ENCODE measurements around the gene REXO4.

The REXO4 gene

DNA sequence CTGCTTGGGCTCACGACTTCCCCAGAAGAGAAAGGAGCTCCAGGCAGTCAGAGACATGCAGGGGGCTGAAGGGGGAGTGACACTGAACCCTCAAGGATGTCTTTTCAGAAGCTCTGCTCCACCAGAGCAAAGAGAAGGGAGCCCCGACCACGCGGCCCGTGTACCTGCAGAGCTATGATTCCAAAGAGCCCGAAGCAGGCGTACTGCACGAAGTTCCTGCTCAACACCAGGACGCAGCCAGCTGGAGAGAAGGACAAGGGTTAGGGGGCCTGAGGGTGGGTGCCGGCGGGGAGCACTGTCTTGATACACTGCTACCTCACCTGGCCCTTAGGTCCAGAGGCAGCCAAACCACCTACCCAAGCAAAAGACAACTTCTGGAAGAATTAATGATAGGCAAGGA, 51.4 kb downstream of the REXO4 start:
- Histone ChIP-seq H3K27ac (no peak overlapping the region), H3K36me3 (peaks cover 99% of the 10 kb centered on the region), H3K4me3 (no peak overlapping the region), H3K27me3 (no peaks in the 10 kb centered on the region), H3K4me2 (no peak overlapping the region), H3K4me1 (peaks cover 46% of the 10 kb centered on the region), H3K9me3 (no peaks in the 10 kb centered on the region), H3K9ac (no peak overlapping the region), H4K20me1 (peaks cover 99% of the 10 kb centered on the region)
- TF ChIP-seq Cebpa-rat (IDR thresholded peaks at IDR 0.05): no peak

DNA sequence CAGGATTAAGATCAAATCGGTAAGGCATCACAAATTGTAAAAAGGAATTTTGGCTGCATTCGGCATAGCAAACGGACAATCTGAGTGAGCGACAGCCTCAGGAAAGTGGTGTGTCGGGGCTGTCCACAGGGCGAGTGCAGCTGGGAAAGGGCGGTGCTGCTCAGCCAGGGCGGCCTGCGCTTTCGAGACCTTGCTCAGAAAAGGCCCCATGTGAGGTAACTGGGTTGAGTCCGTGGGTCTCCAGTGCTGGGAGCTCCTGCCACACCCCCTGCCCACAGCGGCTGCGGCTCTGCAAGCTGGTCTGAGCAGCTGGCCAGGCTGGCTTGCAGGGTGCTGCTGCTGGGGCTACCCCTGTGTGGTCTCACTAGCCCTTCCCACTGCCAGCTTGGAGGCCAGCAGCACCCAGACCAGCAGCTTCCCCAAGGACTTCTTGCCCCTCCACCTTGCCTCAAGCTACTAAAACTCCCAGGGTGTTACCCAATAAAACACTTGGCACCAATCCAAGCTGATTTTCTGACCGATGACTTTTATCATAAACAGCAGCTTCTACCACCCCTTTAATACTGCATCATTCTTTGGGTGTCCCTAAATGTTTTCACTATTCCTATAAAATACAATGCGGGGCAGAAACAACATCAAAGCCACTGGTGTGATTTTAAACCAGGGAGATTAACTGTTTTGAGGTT, 55.3 kb downstream of the REXO4 start:
- no peak for TF ChIP-seq Cebpa-rat (IDR thresholded peaks at IDR 0.05)
- H3K27ac ChIP-seq: no peak overlapping the region

DNA sequence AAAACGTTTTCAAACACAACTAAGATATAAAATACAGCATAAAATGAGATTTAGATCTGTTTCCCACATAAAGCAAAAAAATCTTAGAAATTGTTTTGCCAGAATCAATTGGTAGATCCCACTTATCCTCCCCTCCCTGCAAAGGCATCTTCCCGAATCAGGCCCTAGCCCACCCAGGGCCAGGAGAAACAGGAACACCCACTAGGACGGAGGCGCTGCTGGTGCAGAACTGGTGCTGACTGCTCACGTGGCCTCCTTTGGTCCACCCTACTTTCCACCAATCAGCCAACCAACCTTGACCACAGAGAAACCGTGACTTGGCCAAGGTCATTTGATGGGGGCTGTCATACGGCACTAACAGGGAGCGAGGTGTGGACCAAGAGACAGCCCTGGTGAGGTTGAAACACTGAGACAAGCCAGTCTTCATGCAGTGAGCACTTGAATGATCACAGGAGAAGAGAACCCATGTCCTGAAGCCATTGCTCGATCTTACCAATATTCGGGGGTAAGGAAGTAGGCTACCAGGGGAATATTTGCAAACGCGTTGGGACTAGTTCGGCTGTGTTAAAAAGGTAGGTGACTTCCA, 56.2 kb downstream of the REXO4 start:
- Histone ChIP-seq H3K9ac (0 out of 2 replicates have a peak overlapping the region, but pooled peaks have one; percentile 26), H3K27ac (no peak overlapping the region), H3K36me3 (peaks cover 90% of the 10 kb centered on the region), H3K27me3 (no peaks in the 10 kb centered on the region), H3K9me3 (no peaks in the 10 kb centered on the region), H3K4me3 (no peak overlapping the region), H3K4me1 (peaks cover 64% of the 10 kb centered on the region), H3K4me2 (peak overlapping the region; percentile 43; the same call in 1 of the 2 replicates), H4K20me1 (peaks cover 97% of the 10 kb centered on the region)
- TF ChIP-seq Cebpa-rat (IDR thresholded peaks at IDR 0.05): no peak

More for the DNA sequence above, 55.3 kb downstream of the REXO4 start:
- Histone ChIP-seq H4K20me1 (peaks cover 98% of the 10 kb centered on the region), H3K9ac (no peak overlapping the region), H3K4me3 (no peak overlapping the region), H3K4me1 (peaks cover 56% of the 10 kb centered on the region), H3K9me3 (no peaks in the 10 kb centered on the region), H3K36me3 (peaks cover 98% of the 10 kb centered on the region), H3K27me3 (no peaks in the 10 kb centered on the region), H3K4me2 (no peak overlapping the region)

DNA sequence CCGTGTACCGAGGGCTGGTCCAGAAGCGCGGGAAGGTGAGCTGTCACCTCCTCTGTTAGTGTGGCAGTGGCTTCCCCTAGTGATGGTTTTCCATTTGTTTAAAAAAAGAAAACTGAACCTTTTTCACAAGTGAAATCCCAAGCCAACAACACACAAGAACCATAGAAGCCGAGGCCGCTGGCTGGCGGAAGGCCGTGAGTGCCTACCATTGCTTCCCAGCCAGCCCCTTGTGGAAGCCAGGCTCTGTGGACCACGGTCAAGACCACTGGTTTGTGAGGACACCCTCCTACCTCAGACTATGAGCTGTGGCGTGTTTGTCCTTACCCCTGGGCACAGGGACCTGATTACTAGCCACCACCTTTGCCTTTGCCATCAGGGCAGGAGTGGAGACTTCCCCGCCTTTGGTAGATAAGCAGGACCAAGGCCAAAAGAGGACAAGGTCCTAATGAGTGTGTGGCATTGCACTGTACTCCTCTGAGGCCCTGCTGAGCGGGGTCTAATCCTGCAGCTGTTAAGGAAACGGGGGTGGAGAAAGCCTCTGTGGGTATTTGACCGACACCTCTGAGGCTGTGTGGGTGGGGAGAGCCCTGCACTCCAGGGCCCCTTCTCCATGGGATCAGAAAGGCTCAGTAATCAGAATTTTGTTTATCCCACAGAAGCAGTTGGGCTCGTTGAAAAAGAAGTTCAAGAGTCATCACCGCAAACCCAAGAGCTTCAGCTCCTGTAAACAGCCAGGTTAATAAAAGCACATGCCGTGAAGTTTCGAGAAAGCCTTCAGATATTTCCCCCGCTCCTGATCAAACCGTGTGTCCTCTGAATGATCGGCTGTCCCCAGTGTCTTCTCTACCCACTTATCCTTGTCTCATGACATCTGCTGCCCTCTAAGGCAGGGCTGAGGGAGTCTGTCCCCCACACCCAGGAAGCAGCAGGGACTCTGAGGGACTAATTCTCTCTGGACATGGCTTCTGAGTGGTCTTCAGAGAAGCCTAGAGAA, 57.1 kb downstream of the REXO4 start:
- H4K20me1 ChIP-seq: peaks cover 92% of the 10 kb centered on the region
- peak overlapping the region; percentile 26 for H3K9ac ChIP-seq
- no peaks in the 10 kb centered on the region for H3K27me3 ChIP-seq
- H3K27ac ChIP-seq: peak overlapping the region; percentile 33
- peak overlapping the region; percentile 43 for H3K4me2 ChIP-seq
- peaks cover 81% of the 10 kb centered on the region for H3K36me3 ChIP-seq
- peaks cover 65% of the 10 kb centered on the region for H3K4me1 ChIP-seq
- no peak overlapping the region for H3K4me3 ChIP-seq
- TF ChIP-seq Cebpa-rat (IDR thresholded peaks at IDR 0.05): no peak
- no peaks in the 10 kb centered on the region for H3K9me3 ChIP-seq

DNA sequence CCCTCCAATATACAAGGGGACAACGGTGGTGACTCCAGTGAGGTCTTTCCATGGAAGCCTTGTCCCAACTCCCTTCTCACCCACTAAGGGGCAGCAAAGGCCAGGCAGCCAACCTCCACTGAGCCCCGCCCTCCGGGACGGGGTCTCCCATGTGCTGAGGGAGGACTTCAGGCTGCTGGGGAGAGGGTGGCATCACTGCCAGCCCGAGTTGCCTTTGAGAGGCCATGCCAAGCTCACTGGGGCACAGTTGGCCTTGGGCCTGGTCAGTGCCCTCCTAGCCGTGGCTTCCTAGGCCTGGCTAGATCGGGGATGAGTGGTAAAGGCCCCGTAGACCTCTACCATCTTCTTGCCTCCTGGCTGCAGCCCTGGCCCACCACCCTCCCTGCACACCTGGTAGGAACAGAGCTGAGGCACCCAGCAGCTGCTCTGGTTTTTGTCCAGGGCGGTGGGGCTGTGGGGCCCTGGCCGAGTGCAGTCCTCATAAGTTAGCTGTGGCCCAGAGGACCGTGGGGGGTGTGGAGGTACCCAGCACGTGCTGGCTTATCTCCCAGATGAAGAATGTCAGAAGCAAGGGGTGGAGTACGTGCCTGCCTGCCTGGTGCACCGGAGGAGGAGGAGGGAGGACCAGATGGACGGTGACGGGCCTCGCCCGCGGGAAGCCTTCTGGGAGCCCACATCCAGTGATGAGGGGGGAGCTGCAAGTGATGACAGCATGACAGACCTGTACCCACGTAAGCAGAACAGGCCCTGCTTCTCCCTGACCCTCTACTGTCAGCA, 58.2 kb downstream of the REXO4 start:
- Histone ChIP-seq H3K9ac (peak overlapping the region; percentile 24; the same call in 1 of the 2 replicates), H3K4me2 (peak overlapping the region; percentile 43), H3K9me3 (no peaks in the 10 kb centered on the region), H3K36me3 (peaks cover 70% of the 10 kb centered on the region), H3K27me3 (no peaks in the 10 kb centered on the region), H3K4me1 (peaks cover 70% of the 10 kb centered on the region), H3K4me3 (no peak overlapping the region), H3K27ac (peak overlapping the region; percentile 33; the same call in 1 of the 2 replicates), H4K20me1 (peaks cover 92% of the 10 kb centered on the region)
- TF ChIP-seq Cebpa-rat (IDR thresholded peaks at IDR 0.05): no peak

DNA sequence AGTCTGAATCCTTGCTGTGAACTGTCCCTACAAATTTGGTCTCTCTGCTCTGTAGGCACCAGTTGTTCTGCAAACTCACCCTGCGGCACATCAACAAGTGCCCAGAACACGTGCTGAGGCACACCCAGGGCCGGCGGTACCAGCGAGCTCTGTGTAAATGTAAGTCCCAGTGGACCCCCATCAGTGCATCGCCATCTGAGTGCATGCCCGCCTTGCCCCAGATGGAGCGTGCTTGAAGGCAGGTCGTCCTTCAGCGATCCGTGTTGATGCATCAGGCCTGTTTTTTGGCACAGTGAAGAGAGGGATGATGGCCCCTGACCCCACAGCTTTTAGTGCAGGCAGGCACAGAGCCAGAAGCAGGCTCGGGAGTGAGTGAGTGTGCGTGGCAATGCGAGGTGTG, 60.2 kb downstream of the REXO4 start:
- Histone ChIP-seq H3K9ac (peak overlapping the region; percentile 97), H3K4me2 (peak overlapping the region; percentile 100), H3K36me3 (peaks cover 63% of the 10 kb centered on the region), H3K27me3 (no peaks in the 10 kb centered on the region), H3K4me1 (peaks cover 82% of the 10 kb centered on the region), H3K4me3 (peak overlapping the region; percentile 81), H3K27ac (peak overlapping the region; percentile 97; the same call in 1 of the 2 replicates), H4K20me1 (peaks cover 87% of the 10 kb centered on the region), H3K9me3 (no peaks in the 10 kb centered on the region)
- no peak for TF ChIP-seq Cebpa-rat (IDR thresholded peaks at IDR 0.05)

DNA sequence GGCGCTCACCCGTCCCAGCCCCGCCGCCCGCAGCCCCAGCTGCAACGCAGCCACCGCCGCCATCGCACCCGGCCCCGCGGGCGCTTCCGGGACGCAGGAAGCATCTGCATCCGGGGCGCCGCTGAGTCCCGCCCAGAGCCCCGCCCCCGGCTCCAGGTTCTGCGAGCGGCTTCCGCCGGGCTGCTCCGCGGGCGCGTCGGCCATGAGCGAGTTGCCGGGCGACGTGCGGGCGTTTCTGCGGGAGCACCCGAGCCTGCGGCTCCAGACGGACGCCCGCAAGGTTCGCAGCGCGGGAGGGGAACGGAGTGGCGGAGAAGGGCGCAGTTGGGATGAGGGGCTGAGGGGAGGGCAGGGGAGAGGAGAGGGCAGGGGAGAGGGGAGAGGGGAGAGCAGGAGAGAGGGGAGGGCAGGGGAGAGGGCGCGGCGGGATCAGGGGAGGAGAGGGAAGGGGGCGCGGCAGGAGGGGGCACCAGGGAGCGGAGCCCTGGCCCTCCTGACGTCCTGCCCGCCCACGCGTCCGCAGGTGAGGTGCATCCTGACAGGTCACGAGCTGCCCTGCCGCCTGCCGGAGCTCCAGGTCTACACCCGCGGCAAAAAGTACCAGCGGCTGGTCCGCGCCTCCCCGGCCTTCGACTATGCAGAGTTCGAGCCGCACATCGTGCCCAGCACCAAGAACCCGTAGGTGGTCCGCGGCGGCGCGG, 61.3 kb downstream of the REXO4 start, which contains the start of the genes SURF1 and SURF2:
Gene SURF1 (minus strand): TSS at position 97 of the 701 bp plus-strand sequence. CDS start 34 bp downstream, at position 63.
Gene SURF2 (plus strand): TSS at position 160 of the 701 bp plus-strand sequence. CDS start 43 bp downstream, at position 203.
- H3K9me3 ChIP-seq: no peaks in the 10 kb centered on the region
- peak within 1 kb of the TSS; percentile 81 for H3K4me3 ChIP-seq
- peak within 1 kb of the TSS; percentile 97 for H3K27ac ChIP-seq
- H3K4me1 ChIP-seq: peaks cover 80% of the 10 kb centered on the region
- H3K27me3 ChIP-seq: no peaks in the 10 kb centered on the region
- H4K20me1 ChIP-seq: peaks cover 87% of the 10 kb centered on the region
- H3K9ac ChIP-seq: peak within 1 kb of the TSS; percentile 97
- peak within 1 kb of the TSS; percentile 100 for H3K4me2 ChIP-seq
- TF ChIP-seq Cebpa-rat (IDR thresholded peaks at IDR 0.05): no peak
- H3K36me3 ChIP-seq: peaks cover 63% of the 10 kb centered on the region
